Psoas muscle (tissue), 8 donors: ENCODE data around the gene ITPR3. TPM values are rescaled to one million over a fixed set of nuclear protein-coding genes. Genes with fewer than 3 reads are reported as not detected.
A peak's percentile ranks its signal among the peaks of the same experiment; 100 is the strongest.

Experiments
- ATAC-seq, 4 donors: fragments of 200-7000 bp; cut with Tn5 transposase; one replicate each; pipeline ENCODE4 v1.9.1; 2020; ENCODE audit warnings: moderate library complexity in 3 of 4, mild to moderate bottlenecking in 2 of 4
- DNase-seq, 2 donors: peaks; one replicate each; pipeline ENCODE4 v3.0.0-alpha.2; 2020
- H3K27ac ChIP-seq: fragments of 200-600 bp; one replicate; pipeline ENCODE4 v1.8.0; 2022
- H3K27me3 ChIP-seq, 3 donors: fragments of 200-600 bp in 1 of 3; one replicate each; pipeline versions ENCODE4 v1.6.1 to v1.8.0; 2013 to 2022; ENCODE audit warnings: low read length in 2 of 3, mild to moderate bottlenecking in 2 of 3, moderate library complexity in 1 of 3; ENCODE audit not compliant: insufficient read depth in 3 of 3
- H3K36me3 ChIP-seq, 2 donors: fragments of 200-600 bp in 1 of 2; one replicate each; pipeline versions ENCODE4 v1.6.1 to v1.8.0; 2013 to 2022; ENCODE audit warnings: low read depth in 1 of 2, mild to moderate bottlenecking in 1 of 2, moderate library complexity in 1 of 2; ENCODE audit not compliant: insufficient read depth in 1 of 2
- H3K4me1 ChIP-seq: fragments of 200-600 bp; one replicate; pipeline ENCODE4 v1.8.0; 2022
- H3K4me3 ChIP-seq: fragments of 200-600 bp; one replicate; pipeline ENCODE4 v1.8.0; 2022; ENCODE audit warnings: mild to moderate bottlenecking
- H3K9me3 ChIP-seq: fragments of 200-600 bp; one replicate; pipeline ENCODE4 v1.8.0; 2022
- WGBS, 3 donors: extraction: QIAGEN DNeasy Blood & Tissue Kit; methylation state at CpG; one replicate each; pipeline versions ENCODE4 v1.1.6 to v1.1.7; 2013; 5-methylcytosine and 5-hydroxymethylcytosine counted together
- intact Hi-C, 2 donors: fragments of 100-400 bp; cut with DNase I; formaldehyde crosslinking; loops; one replicate each; pipeline versions ENCODE4 v1.11.0 to v1.14.2; 2022
- polyA plus RNA-seq, 3 donors: library from polyadenylated mRNA; stranded (reverse); fragments of 200-250 nt; gene quantifications; one replicate each; pipeline ENCODE4 v1.2.3, GENCODE V29; 2013
- total RNA-seq, 4 donors: library from RNA; stranded (reverse); fragmentation: NEBNext Ultra II Directional in 2 of 4; extraction: Animal tissue kit (Norgen Biotek cat#: 25700) in 2 of 4; gene quantifications; one replicate each; pipeline versions ENCODE4 v1.2.1 to v1.2.4, GENCODE V29; 2021 to 2023
- TF ChIP-seq, protein P1 (sequence below): fragments of 200-600 bp; IDR thresholded peaks from one replicate; pipeline ENCODE4 v1.8.0; 2022; ENCODE audit warnings: antibody characterized with exemption
- donor health status: healthy with polysubstance abuse.
- donor health status: DM: no; HTN: no; CAD: no; lungs with moderate emphysema.
- donor health status: Bipolar disorder and iron deficiency.
- donor health status: healthy.
- donor health status: DM: yes; HTN: yes; CAD: no.
- donor health status: DM: no; HTN: no; CAD: no.
- donor health status: DM: no; HTN: no; CAD: no.
- donor health status: DM: yes; HTN: yes; CAD: no.

Gene ITPR3
- total and polyA plus RNA-seq, 7 donors, result 1.9 to 7.4 (median 3.8) TPM

DNA sequence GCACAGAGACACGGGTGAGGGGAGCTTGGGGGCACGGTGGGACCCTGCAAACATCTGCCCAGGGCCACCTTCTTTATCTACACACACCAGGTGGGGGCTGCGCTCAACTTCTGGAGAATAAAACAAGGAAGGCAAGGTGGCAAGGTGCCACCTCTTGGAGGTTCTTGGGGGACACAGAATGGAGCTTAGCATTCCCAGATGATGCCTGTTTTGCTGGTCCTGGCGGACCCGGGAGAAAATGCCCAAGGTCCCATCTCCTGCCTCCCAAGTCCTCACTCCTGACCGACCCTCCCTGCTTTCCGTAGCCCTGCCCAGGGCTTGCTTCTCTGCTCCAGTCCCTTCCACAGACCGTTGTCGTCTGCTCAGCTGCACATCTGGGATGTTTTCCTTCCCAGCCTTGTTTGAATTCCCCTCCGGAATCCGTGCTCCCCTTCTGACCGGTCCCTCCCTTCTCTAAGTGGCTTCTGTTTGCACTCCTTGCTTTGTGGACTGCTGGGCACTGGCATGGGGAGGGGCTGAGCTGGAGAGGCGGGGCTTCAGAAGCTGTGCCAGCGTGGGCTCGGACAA is 13.1 kb downstream of the ITPR3 start:
- peak overlapping the region; percentile 66 for H3K4me3 ChIP-seq
- intact Hi-C loops, result loop anchor here in 1 of 2 donors (5.0 kb wide), 1 partner anchor 47 kb away; no protein-coding TSS in a partner anchor
- no peak overlapping the region for H3K27ac ChIP-seq
- no peaks in the 10 kb centered on the region for H3K9me3 ChIP-seq
- no peaks in the 10 kb centered on the region for H3K36me3 ChIP-seq
- H3K27me3 ChIP-seq, result no peaks in the 10 kb centered on the region
- TF ChIP-seq, protein P1, sequence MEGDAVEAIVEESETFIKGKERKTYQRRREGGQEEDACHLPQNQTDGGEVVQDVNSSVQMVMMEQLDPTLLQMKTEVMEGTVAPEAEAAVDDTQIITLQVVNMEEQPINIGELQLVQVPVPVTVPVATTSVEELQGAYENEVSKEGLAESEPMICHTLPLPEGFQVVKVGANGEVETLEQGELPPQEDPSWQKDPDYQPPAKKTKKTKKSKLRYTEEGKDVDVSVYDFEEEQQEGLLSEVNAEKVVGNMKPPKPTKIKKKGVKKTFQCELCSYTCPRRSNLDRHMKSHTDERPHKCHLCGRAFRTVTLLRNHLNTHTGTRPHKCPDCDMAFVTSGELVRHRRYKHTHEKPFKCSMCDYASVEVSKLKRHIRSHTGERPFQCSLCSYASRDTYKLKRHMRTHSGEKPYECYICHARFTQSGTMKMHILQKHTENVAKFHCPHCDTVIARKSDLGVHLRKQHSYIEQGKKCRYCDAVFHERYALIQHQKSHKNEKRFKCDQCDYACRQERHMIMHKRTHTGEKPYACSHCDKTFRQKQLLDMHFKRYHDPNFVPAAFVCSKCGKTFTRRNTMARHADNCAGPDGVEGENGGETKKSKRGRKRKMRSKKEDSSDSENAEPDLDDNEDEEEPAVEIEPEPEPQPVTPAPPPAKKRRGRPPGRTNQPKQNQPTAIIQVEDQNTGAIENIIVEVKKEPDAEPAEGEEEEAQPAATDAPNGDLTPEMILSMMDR, result no peak
- WGBS, 3 donors, result 10 to 14% (median 13%) methylated on average over 15 of the region's 15 CpGs
- ATAC-seq (peak; percentile 17 to 52 (median 24)), DNase-seq (no peak)
- peaks cover 10% of the 10 kb centered on the region for H3K4me1 ChIP-seq

DNA sequence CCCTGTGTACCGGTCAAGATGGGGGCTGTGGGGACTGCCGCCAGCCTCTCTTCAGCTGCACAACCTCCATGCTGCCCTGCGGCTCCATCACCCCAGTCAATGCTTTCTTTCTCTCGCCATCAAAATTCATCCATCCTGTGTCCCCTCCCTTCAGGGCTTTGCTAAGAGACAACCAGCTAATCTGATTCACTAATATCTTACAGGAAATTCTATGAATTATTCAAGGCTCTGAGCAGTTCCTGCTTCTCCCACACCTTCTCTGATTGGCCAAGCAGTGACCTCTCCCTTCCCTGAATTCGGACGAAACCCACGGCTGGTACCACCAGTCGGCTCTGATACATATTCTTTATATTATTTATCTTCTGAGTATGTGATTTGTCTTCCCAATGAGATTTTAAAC is 13.8 kb downstream of the ITPR3 start:
- Histone ChIP-seq H3K4me3 (no peak overlapping the region), H3K36me3 (no peaks in the 10 kb centered on the region), H3K9me3 (no peaks in the 10 kb centered on the region), H3K27ac (no peak overlapping the region), H3K4me1 (peaks cover 10% of the 10 kb centered on the region), H3K27me3 (no peaks in the 10 kb centered on the region)
- intact Hi-C loops, result loop anchor here in 1 of 2 donors (5.0 kb wide), 1 partner anchor 48 kb away; no protein-coding TSS in a partner anchor
- DNase-seq (no peak), ATAC-seq (no peak)
- 66 to 83% (median 73%) methylated on average over 7 to 8 of the region's 8 CpGs for WGBS, 3 donors
- TF ChIP-seq, protein P1, result no peak

DNA sequence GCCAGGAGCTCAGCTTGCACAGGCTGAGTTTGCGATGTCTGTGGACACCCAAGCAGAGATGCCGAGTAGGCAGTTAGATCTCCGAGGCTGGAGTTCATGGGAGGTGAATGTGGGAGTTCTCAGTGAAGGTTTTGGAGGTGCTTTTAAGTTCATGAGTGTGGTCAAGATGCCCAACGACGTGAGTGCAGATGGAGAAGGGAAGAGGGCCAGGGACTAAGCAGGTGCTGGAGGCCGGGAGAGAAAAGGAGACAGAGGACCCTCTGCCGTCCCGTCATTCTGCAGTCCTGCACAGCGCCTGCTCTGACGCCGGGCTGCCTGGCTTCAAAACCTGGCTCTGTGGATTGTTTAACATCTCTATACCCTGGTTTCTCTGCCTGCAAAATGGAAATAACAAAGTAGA is 15.5 kb downstream of the ITPR3 start:
- intact Hi-C loops, result no loop called here
- ATAC-seq, result no peak

DNA sequence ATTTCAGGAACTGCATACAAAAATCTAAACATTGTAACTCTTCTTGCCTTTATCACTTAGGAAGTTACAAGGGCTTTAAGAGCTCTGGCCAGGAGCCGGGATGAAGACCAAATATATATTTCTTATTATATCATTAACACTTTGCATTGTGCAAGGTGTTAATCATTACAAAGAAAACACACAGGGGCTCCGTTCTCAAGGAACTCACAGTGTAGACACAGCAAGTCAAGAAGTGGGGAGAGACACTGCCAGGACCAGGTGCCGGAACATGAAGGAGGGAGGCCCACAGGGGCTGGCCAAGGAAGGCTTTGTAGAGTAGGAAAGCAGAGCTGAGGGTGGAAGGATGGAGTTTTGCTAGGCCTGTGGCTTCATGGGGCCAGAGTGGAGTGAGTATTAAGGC is 17.4 kb downstream of the ITPR3 start:
- Histone ChIP-seq H3K9me3 (no peaks in the 10 kb centered on the region), H3K27ac (no peak overlapping the region), H3K4me3 (no peak overlapping the region), H3K36me3 (no peaks in the 10 kb centered on the region), H3K27me3 (no peaks in the 10 kb centered on the region), H3K4me1 (peaks cover 10% of the 10 kb centered on the region)
- TF ChIP-seq, protein P1, result no peak
- WGBS, 3 donors, result 58 to 83% (median 80%) methylated on average over 3 of the region's 3 CpGs
- intact Hi-C loops, result no loop called here
- no peak for DNase-seq
- ATAC-seq, result no peak

More for the DNA sequence above, 15.5 kb downstream of the ITPR3 start:
- 83 to 84% (median 84%) methylated on average over 11 of the region's 11 CpGs for WGBS, 3 donors
- H3K27me3 ChIP-seq, result no peaks in the 10 kb centered on the region
- no peak overlapping the region for H3K4me3 ChIP-seq
- no peaks in the 10 kb centered on the region for H3K9me3 ChIP-seq
- TF ChIP-seq, protein P1, result no peak
- H3K27ac ChIP-seq, result no peak overlapping the region
- no peak for DNase-seq
- H3K4me1 ChIP-seq, result peaks cover 10% of the 10 kb centered on the region
- H3K36me3 ChIP-seq, result no peaks in the 10 kb centered on the region

DNA sequence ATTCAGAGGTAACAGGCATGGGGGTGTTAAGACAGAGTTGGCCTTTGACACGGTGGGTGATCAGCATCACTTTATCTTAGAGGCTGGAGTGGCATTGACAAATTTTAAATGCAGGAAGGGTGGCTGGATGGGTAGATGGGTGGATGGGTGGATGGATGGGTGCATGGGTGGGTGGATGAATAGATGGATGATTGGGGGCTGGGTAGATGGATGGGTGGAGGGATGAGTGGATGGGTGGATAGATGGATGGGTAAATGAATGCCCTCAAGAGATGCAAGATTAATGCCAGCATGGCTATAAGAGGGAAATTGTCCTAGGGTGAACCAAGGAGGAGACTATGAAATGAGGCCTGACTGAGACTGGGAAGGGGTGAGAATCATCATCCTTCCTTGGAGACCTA is 18.4 kb downstream of the ITPR3 start:
- Histone ChIP-seq H3K4me1 (peaks cover 2% of the 10 kb centered on the region), H3K9me3 (no peaks in the 10 kb centered on the region), H3K27me3 (no peaks in the 10 kb centered on the region), H3K27ac (no peak overlapping the region), H3K4me3 (no peak overlapping the region), H3K36me3 (no peaks in the 10 kb centered on the region)
- ATAC-seq (no peak), DNase-seq (no peak)
- WGBS, 3 donors, result 86 to 96% (median 86%) methylated on average over 1 of the region's 1 CpG
- TF ChIP-seq, protein P1, result no peak
- intact Hi-C loops, result no loop called here
